Neuronal stem cell (in vitro differentiated cells): ENCODE measurements around the gene CEP295NL.

Experiments used
- DNase-seq: peaks from one replicate; pipeline ENCODE4 v3.0.0-alpha.2; 2013; ENCODE audit warnings: low spot score
- H2AFZ ChIP-seq: one replicate; pipeline ENCODE4 v1.6.1; 2013; ENCODE audit warnings: mild to moderate bottlenecking, low read length, inconsistent platforms
- H2AK5ac ChIP-seq: 2 replicates; pipeline ENCODE4 v1.6.1; 2013; ENCODE audit warnings: low read depth, mild to moderate bottlenecking, inconsistent platforms, low read length, moderate library complexity, mixed read lengths
- H2BK120ac ChIP-seq: 2 replicates; pipeline ENCODE4 v1.6.1; 2013; ENCODE audit warnings: low read depth, mild to moderate bottlenecking, inconsistent platforms, low read length, moderate library complexity, mixed read lengths
- H2BK12ac ChIP-seq: one replicate; pipeline ENCODE4 v1.6.1; 2013; ENCODE audit warnings: low read length, inconsistent platforms
- H2BK15ac ChIP-seq: 2 replicates; pipeline ENCODE4 v1.6.1; 2013; ENCODE audit warnings: mild to moderate bottlenecking, low read length, inconsistent platforms, mixed read lengths
- H2BK5ac ChIP-seq: one replicate; pipeline ENCODE4 v1.6.1; 2013; ENCODE audit warnings: inconsistent platforms, mild to moderate bottlenecking, low read length, moderate library complexity
- H3K14ac ChIP-seq: one replicate; pipeline ENCODE4 v1.6.1; 2013; ENCODE audit warnings: low read length, inconsistent platforms
- H3K18ac ChIP-seq: 2 replicates; pipeline ENCODE4 v1.6.1; 2013; ENCODE audit warnings: low read length, inconsistent platforms
- H3K23ac ChIP-seq: 2 replicates; pipeline ENCODE4 v1.6.1; 2013; ENCODE audit warnings: low read depth, mild to moderate bottlenecking, mixed read lengths, low read length, inconsistent platforms; ENCODE audit not compliant: poor library complexity
- H3K27ac ChIP-seq: replicated peaks from 3 replicates; pipeline ENCODE4 v1.5.1; 2013; ENCODE audit warnings: low read length, inconsistent platforms
- H3K27me3 ChIP-seq, 3 experiments: 2 replicates each; pipeline ENCODE4 v1.6.1; 2013; ENCODE audit warnings: low read length in 3 of 3, mild to moderate bottlenecking in 2 of 3, inconsistent platforms in 1 of 3, low read depth in 1 of 3, mixed read lengths in 1 of 3, moderate library complexity in 1 of 3; ENCODE audit not compliant: control insufficient read depth in 3 of 3, insufficient read depth in 3 of 3
- H3K36me3 ChIP-seq, 2 donors: replicated peaks in 1 of 2; 2 replicates each; pipeline ENCODE4 v1.6.1; 2013; ENCODE audit warnings: low read length in 2 of 2; ENCODE audit not compliant: control insufficient read depth in 2 of 2, insufficient read depth in 2 of 2
- H3K4ac ChIP-seq: 2 replicates; pipeline ENCODE4 v1.6.1; 2013; ENCODE audit warnings: inconsistent platforms, mild to moderate bottlenecking, low read length, moderate library complexity
- H3K4me1 ChIP-seq, 2 donors: 1 replicate in 1 of 2; 2 replicates in 1 of 2; pipeline ENCODE4 v1.6.1; 2013; ENCODE audit warnings: low read length in 2 of 2, low read depth in 1 of 2; ENCODE audit not compliant: control insufficient read depth in 2 of 2, insufficient read depth in 1 of 2
- H3K4me2 ChIP-seq: one replicate; pipeline ENCODE4 v1.6.1; 2013; ENCODE audit warnings: mild to moderate bottlenecking, low read length, inconsistent platforms; ENCODE audit not compliant: insufficient read depth, poor library complexity, severe bottlenecking
- H3K4me3 ChIP-seq, 2 donors: 2 replicates each; pipeline ENCODE4 v1.5.1; 2013; ENCODE audit warnings: low read length in 2 of 2, mild to moderate bottlenecking in 2 of 2, inconsistent platforms in 1 of 2, moderate library complexity in 1 of 2
- H3K79me1 ChIP-seq: one replicate; pipeline ENCODE4 v1.6.1; 2013; ENCODE audit warnings: low read depth, mild to moderate bottlenecking, inconsistent platforms, low read length, moderate library complexity
- H3K9ac ChIP-seq: one replicate; pipeline ENCODE4 v1.6.1; 2013; ENCODE audit warnings: mild to moderate bottlenecking, low read depth, low read length, inconsistent platforms; ENCODE audit not compliant: poor library complexity
- H3K9me3 ChIP-seq, 2 donors: replicated peaks in 1 of 2; 2 replicates each; pipeline versions ENCODE3 to v1.6.1; 2013; ENCODE audit warnings: low read length in 2 of 2, mild to moderate bottlenecking in 2 of 2, inconsistent platforms in 1 of 2, low read depth in 1 of 2, mixed read lengths in 1 of 2, moderate library complexity in 1 of 2; ENCODE audit not compliant: control insufficient read depth in 2 of 2, insufficient read depth in 1 of 2
- H4K8ac ChIP-seq: one replicate; pipeline ENCODE4 v1.6.1; 2013; ENCODE audit warnings: low read depth, mild to moderate bottlenecking, inconsistent platforms, low read length, moderate library complexity
- H4K91ac ChIP-seq: one replicate; pipeline ENCODE4 v1.6.1; 2013; ENCODE audit warnings: low read length, low read depth, mild to moderate bottlenecking, inconsistent platforms; ENCODE audit not compliant: poor library complexity
- WGBS, 2 donors: extraction: QIAGEN DNeasy Blood & Tissue Kit; methylation state at CpG; one replicate each; pipeline ENCODE4 v1.1.7; 2013; ENCODE audit warnings: missing lambda C conversion rate in 2 of 2, mixed read lengths in 1 of 2; ENCODE audit not compliant: insufficient read length in 2 of 2, insufficient replicate concordance in 1 of 2; ENCODE audit errors: extremely low coverage in 2 of 2; 5-methylcytosine and 5-hydroxymethylcytosine counted together

The CEP295NL gene

GRCh38 chr17:78892936-78893379 lies 10.0 kb downstream of the CEP295NL start:
- H3K4me1 ChIP-seq: peaks cover 26 to 31% of the 10 kb centered on the region in 2 donors

GRCh38 chr17:78892520-78892919 lies 10.5 kb downstream of the CEP295NL start:
- no CpG with 5 or more reads among the region's 5 CpGs for WGBS, 2 donors
- H3K4me2 ChIP-seq: no peak overlapping the region
- peak overlapping the region; percentile 26 for H3K27ac ChIP-seq
- H3K9me3 ChIP-seq: no peaks in the 10 kb centered on the region
- H3K4ac ChIP-seq: no peak overlapping the region
- no peak overlapping the region for H3K14ac ChIP-seq
- peak overlapping the region; percentile 2 for H3K23ac ChIP-seq
- H3K9ac ChIP-seq: no peak overlapping the region
- H3K4me1 ChIP-seq: peaks cover 24 to 31% of the 10 kb centered on the region in 2 donors
- H3K27me3 ChIP-seq: no peaks in the 10 kb centered on the region
- H3K36me3 ChIP-seq: peaks cover 0 to 6% of the 10 kb centered on the region in 2 donors
- H2BK12ac ChIP-seq: no peak overlapping the region
- peaks cover 23% of the 10 kb centered on the region for H3K79me1 ChIP-seq
- H2AK5ac ChIP-seq: no peak overlapping the region
- H2BK15ac ChIP-seq: peak overlapping the region; percentile 38
- no peak overlapping the region for H2BK5ac ChIP-seq
- no peak for DNase-seq
- no peak overlapping the region for H2AFZ ChIP-seq
- no peak overlapping the region for H4K8ac ChIP-seq
- no peak overlapping the region for H2BK120ac ChIP-seq
- H4K91ac ChIP-seq: no peak overlapping the region
- peak overlapping the region; percentile 80 for H3K18ac ChIP-seq
- no peak overlapping the region for H3K4me3 ChIP-seq

More at GRCh38 chr17:78892936-78893379, 10.0 kb downstream of the CEP295NL start:
- Histone ChIP-seq H2BK15ac (peak overlapping the region; percentile 38), H3K36me3 (peaks cover 0 to 6% of the 10 kb centered on the region in 2 donors), H3K4me2 (no peak overlapping the region), H3K27me3 (no peaks in the 10 kb centered on the region), H4K91ac (no peak overlapping the region), H3K18ac (peak overlapping the region; percentile 80), H3K14ac (peak overlapping the region; percentile 89), H2BK120ac (no peak overlapping the region), H3K23ac (peak overlapping the region; percentile 58), H2BK5ac (no peak overlapping the region), H3K79me1 (peaks cover 24% of the 10 kb centered on the region), H2AK5ac (no peak overlapping the region), H3K4me3 (peak overlapping the region in 1 of 2 donors; percentile 3), H4K8ac (peak overlapping the region; percentile 99), H3K9ac (no peak overlapping the region), H2BK12ac (peak overlapping the region; percentile 69), H2AFZ (no peak overlapping the region), H3K27ac (no peak overlapping the region), H3K9me3 (no peaks in the 10 kb centered on the region), H3K4ac (no peak overlapping the region)
- DNase-seq: no peak
- no CpG with 5 or more reads among the region's 6 CpGs for WGBS, 2 donors

GRCh38 chr17:78892062-78892456 lies 10.9 kb downstream of the CEP295NL start:
- DNase-seq: no peak
- peaks cover 20 to 31% of the 10 kb centered on the region in 2 donors for H3K4me1 ChIP-seq
- no peaks in the 10 kb centered on the region for H3K27me3 ChIP-seq
- H3K27ac ChIP-seq: peak overlapping the region; percentile 26
- H3K18ac ChIP-seq: peak overlapping the region; percentile 65
- no peak overlapping the region for H3K4me3 ChIP-seq
- peak overlapping the region; percentile 24 for H2AK5ac ChIP-seq
- no peak overlapping the region for H3K4ac ChIP-seq
- peaks cover 0 to 7% of the 10 kb centered on the region in 2 donors for H3K36me3 ChIP-seq
- no peak overlapping the region for H3K4me2 ChIP-seq
- H3K9me3 ChIP-seq: no peaks in the 10 kb centered on the region
- H3K79me1 ChIP-seq: peaks cover 18% of the 10 kb centered on the region
- H2BK5ac ChIP-seq: peak overlapping the region; percentile 83
- no peak overlapping the region for H2BK12ac ChIP-seq
- WGBS, 2 donors: no CpG with 5 or more reads among the region's 14 CpGs
- no peak overlapping the region for H3K9ac ChIP-seq
- peak overlapping the region; percentile 2 for H3K23ac ChIP-seq
- no peak overlapping the region for H4K8ac ChIP-seq
- H3K14ac ChIP-seq: no peak overlapping the region
- no peak overlapping the region for H4K91ac ChIP-seq
- H2AFZ ChIP-seq: no peak overlapping the region
- no peak overlapping the region for H2BK120ac ChIP-seq
- H2BK15ac ChIP-seq: no peak overlapping the region

- H3K4ac ChIP-seq: no peak overlapping the region
- H2BK15ac ChIP-seq: no peak overlapping the region
- H3K18ac ChIP-seq: peak overlapping the region; percentile 11
- H3K27ac ChIP-seq: no peak overlapping the region
- H2BK12ac ChIP-seq: no peak overlapping the region
- no peaks in the 10 kb centered on the region for H3K27me3 ChIP-seq
- no peak overlapping the region for H3K9ac ChIP-seq
- no peak overlapping the region for H3K4me3 ChIP-seq
- H3K23ac ChIP-seq: no peak overlapping the region
- H3K79me1 ChIP-seq: peaks cover 17% of the 10 kb centered on the region
- H3K4me1 ChIP-seq: peaks cover 19 to 31% of the 10 kb centered on the region in 2 donors
- H2AFZ ChIP-seq: no peak overlapping the region
- H2BK5ac ChIP-seq: peak overlapping the region; percentile 83
- H2BK120ac ChIP-seq: no peak overlapping the region
- no peak overlapping the region for H4K8ac ChIP-seq
- WGBS, 2 donors: no CpG with 5 or more reads among the region's 21 CpGs
- H4K91ac ChIP-seq: no peak overlapping the region
- no peak overlapping the region for H3K14ac ChIP-seq
- no peaks in the 10 kb centered on the region for H3K9me3 ChIP-seq
- peak overlapping the region; percentile 24 for H2AK5ac ChIP-seq
- H3K36me3 ChIP-seq: peaks cover 0 to 8% of the 10 kb centered on the region in 2 donors
- H3K4me2 ChIP-seq: no peak overlapping the region
- no peak for DNase-seq
Observed at GRCh38 chr17:78891406-78892061, 11.5 kb downstream of the CEP295NL start.
